ENCODE measurements around the gene MTARC1. TPM values are rescaled to one million over a fixed set of nuclear protein-coding genes. Genes with fewer than 3 reads are reported as not detected.

MTARC1 gene
- polyA plus RNA-seq, 1 donor (not counting 4 experiments of a cell fraction or from before 2014, with no cell fraction given) = 2.1 TPM

- no peak overlapping the region for H3K4me3 ChIP-seq (ENCODE audit: control insufficient read depth in 2 of 3, extremely low read depth in 1 of 3, insufficient read depth in 2 of 3, low read depth in 1 of 3, low read length in 3 of 3)
- no peak overlapping the region for H3K27ac ChIP-seq (ENCODE audit: control insufficient read depth, insufficient read depth, low read length)
- DNase-seq (ENCODE audit: low read depth, low spot score) = no peak
- no peaks in the 10 kb centered on the region for H3K9me1 ChIP-seq (ENCODE audit: control insufficient read depth, extremely low read depth, insufficient read depth, low read length)
- H3K4me2 ChIP-seq (ENCODE audit: control insufficient read depth, extremely low read depth, insufficient read depth, low read depth, low read length) = no peak overlapping the region
- TF ChIP-seq EZH2 (IDR thresholded peaks at IDR 0.05; ENCODE audit: low read length) (no peak), CTCF (optimal IDR thresholded peaks at IDR 0.05 in 1 of 3, IDR thresholded peaks at IDR 0.05 in 1 of 3, conservative IDR thresholded peaks at IDR 0.05 in 1 of 3; ENCODE audit: extremely low read depth in 1 of 3, insufficient read depth in 2 of 3, low read length in 3 of 3) (no peak)
- no peak overlapping the region for H2AFZ ChIP-seq (ENCODE audit: control insufficient read depth, low read length)
- no peaks in the 10 kb centered on the region for H3K9me3 ChIP-seq (ENCODE audit: control insufficient read depth, low read depth, low read length)
- H3K36me3 ChIP-seq (ENCODE audit: control insufficient read depth in 2 of 2, extremely low read depth in 1 of 2, insufficient read depth in 2 of 2, low read length in 2 of 2) = no peaks in the 10 kb centered on the region
- no peak for FAIRE-seq
- no peaks in the 10 kb centered on the region for H3K79me2 ChIP-seq (ENCODE audit: control insufficient read depth, insufficient read depth, low read length)
- no peaks in the 10 kb centered on the region for H3K27me3 ChIP-seq (ENCODE audit: control insufficient read depth, extremely low read depth, insufficient read depth, low read length)
- H3K9ac ChIP-seq (ENCODE audit: control insufficient read depth, extremely low read depth, insufficient read depth, low read length) = no peak overlapping the region
- no peaks in the 10 kb centered on the region for H4K20me1 ChIP-seq (ENCODE audit: control insufficient read depth, extremely low read depth, insufficient read depth, low read length)
- dilution Hi-C loops (cut with MboI; ENCODE audit: extremely low pct_ligation_motif_present, low sequenced_read_pairs) = no loop called here
- H3K4me1 ChIP-seq (ENCODE audit: control insufficient read depth, extremely low read depth, insufficient read depth, low read length) = no peaks in the 10 kb centered on the region
Measured at GRCh38 chr1:220828179-220828490, 41.4 kb downstream of the MTARC1 start.

DNA sequence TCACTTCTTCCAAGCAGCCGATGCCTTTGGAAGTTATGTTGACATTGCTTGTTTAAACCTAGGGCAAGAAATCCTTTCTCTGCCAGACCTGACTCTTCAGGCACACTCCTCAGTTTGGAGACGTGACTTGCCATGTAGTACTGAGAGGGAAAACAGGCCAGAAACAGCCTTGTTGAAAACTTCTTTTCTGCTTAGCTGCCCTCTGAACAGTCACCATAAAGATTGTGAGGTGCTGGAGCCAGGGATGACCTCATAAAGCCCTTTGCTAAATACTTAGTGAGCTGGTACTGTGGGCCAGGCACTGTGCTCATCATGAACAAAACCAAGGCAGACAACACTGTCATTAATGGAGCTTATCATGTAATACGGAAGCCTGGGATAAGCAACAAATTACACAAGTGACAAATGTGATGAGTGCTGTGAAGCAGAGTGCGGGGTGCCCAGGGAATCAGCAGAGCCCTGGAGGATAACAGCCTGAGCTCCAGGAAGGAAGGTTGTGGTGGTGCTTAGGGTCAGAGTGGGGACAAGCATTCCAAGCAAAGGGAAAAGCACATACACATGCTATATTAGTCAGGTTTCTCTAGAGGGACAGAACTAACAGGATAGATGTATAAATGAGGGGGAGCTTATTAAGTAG, 42.4 kb downstream of the MTARC1 start:
- Histone ChIP-seq H3K4me1 (ENCODE audit: control insufficient read depth, extremely low read depth, insufficient read depth, low read length) (no peaks in the 10 kb centered on the region), H4K20me1 (ENCODE audit: control insufficient read depth, extremely low read depth, insufficient read depth, low read length) (no peaks in the 10 kb centered on the region), H3K9me1 (ENCODE audit: control insufficient read depth, extremely low read depth, insufficient read depth, low read length) (no peaks in the 10 kb centered on the region), H2AFZ (ENCODE audit: control insufficient read depth, low read length) (no peak overlapping the region), H3K4me3 (ENCODE audit: control insufficient read depth in 2 of 3, extremely low read depth in 1 of 3, insufficient read depth in 2 of 3, low read depth in 1 of 3, low read length in 3 of 3) (no peak overlapping the region), H3K36me3 (ENCODE audit: control insufficient read depth in 2 of 2, extremely low read depth in 1 of 2, insufficient read depth in 2 of 2, low read length in 2 of 2) (no peaks in the 10 kb centered on the region), H3K27me3 (ENCODE audit: control insufficient read depth, extremely low read depth, insufficient read depth, low read length) (no peaks in the 10 kb centered on the region), H3K79me2 (ENCODE audit: control insufficient read depth, insufficient read depth, low read length) (no peaks in the 10 kb centered on the region), H3K9ac (ENCODE audit: control insufficient read depth, extremely low read depth, insufficient read depth, low read length) (no peak overlapping the region), H3K9me3 (ENCODE audit: control insufficient read depth, low read depth, low read length) (no peaks in the 10 kb centered on the region), H3K4me2 (ENCODE audit: control insufficient read depth, extremely low read depth, insufficient read depth, low read depth, low read length) (no peak overlapping the region), H3K27ac (ENCODE audit: control insufficient read depth, insufficient read depth, low read length) (no peak overlapping the region)
- dilution Hi-C loops (cut with MboI; ENCODE audit: extremely low pct_ligation_motif_present, low sequenced_read_pairs) = no loop called here
- no peak for DNase-seq (ENCODE audit: low read depth, low spot score)
- no peak for FAIRE-seq
- TF ChIP-seq EZH2 (IDR thresholded peaks at IDR 0.05; ENCODE audit: low read length) = no peak
- TF ChIP-seq CTCF (optimal IDR thresholded peaks at IDR 0.05 in 1 of 3, IDR thresholded peaks at IDR 0.05 in 1 of 3, conservative IDR thresholded peaks at IDR 0.05 in 1 of 3; ENCODE audit: extremely low read depth in 1 of 3, insufficient read depth in 2 of 3, low read length in 3 of 3) = no peak

All from keratinocyte (primary cell).